Right forelimb (tissue), 1 donor: ENCODE measurements around the gene SYP.
"Not testable (repeated sequence)": the region's sequence is repeated elsewhere in the genome, so short reads cannot be mapped to it uniquely, and the experiment has no call there.

Source experiments
- DNase-seq: peaks from one replicate; pipeline ENCODE4 v3.0.0-alpha.2; 2018

Gene SYP

GRCh38 chrX:49165901-49166881, 33.8 kb downstream of the SYP start:
- DNase-seq: peak; percentile 81

- no peak for DNase-seq
Observed at GRCh38 chrX:49164589-49165360, 35.2 kb downstream of the SYP start.

GRCh38 chrX:49163555-49164419, 36.2 kb downstream of the SYP start:
- peak; percentile 88 for DNase-seq

GRCh38 chrX:49162620-49163019, 37.4 kb downstream of the SYP start, which contains the start of gene MAGIX:
Gene MAGIX (plus strand): TSS chrX:49162758. CDS start chrX:49162890, 132 bp downstream.
- DNase-seq: no peak

GRCh38 chrX:49161632-49162031, 38.4 kb downstream of the SYP start:
- DNase-seq: no peak

- DNase-seq: no peak
Observed at GRCh38 chrX:49160908-49161307, 39.1 kb downstream of the SYP start.

GRCh38 chrX:49157194-49157593, 42.8 kb downstream of the SYP start:
- no peak for DNase-seq

GRCh38 chrX:49155900-49156837, 43.8 kb downstream of the SYP start:
- DNase-seq: peak; percentile 91

- DNase-seq: no peak
Observed at GRCh38 chrX:49155243-49155899, 44.6 kb downstream of the SYP start.

- no peak for DNase-seq
Observed at GRCh38 chrX:49153467-49153866, 46.5 kb downstream of the SYP start.

GRCh38 chrX:49149291-49149690, 50.7 kb downstream of the SYP start:
- DNase-seq: not testable (repeated sequence)

- DNase-seq: not testable (repeated sequence)
Observed at GRCh38 chrX:49148390-49149100, 51.4 kb downstream of the SYP start.

- no peak for DNase-seq
Observed at GRCh38 chrX:49147936-49148335, 52.1 kb downstream of the SYP start.

- no peak for DNase-seq
Observed at GRCh38 chrX:49147282-49147681, 52.7 kb downstream of the SYP start.

GRCh38 chrX:49143154-49143553, 56.8 kb downstream of the SYP start:
- not testable (repeated sequence) for DNase-seq

GRCh38 chrX:49142264-49142663, 57.7 kb downstream of the SYP start:
- DNase-seq: not testable (repeated sequence)

- no peak for DNase-seq
Observed at GRCh38 chrX:49139713-49140112, 60.3 kb downstream of the SYP start.
